GM18907 (cell line): ENCODE measurements around the gene MYH6.
"Not testable (repeated sequence)": the region's sequence is repeated elsewhere in the genome, so short reads cannot be mapped to it uniquely, and the experiment has no call there.

Experiments used
- ATAC-seq: cut with Tn5 transposase; IDR thresholded peaks from one replicate; pipeline ENCODE4 v1.9.1; 2021; ENCODE audit warnings: mild to moderate bottlenecking, moderate library complexity; ENCODE audit not compliant: unreplicated experiment

The MYH6 gene

DNA sequence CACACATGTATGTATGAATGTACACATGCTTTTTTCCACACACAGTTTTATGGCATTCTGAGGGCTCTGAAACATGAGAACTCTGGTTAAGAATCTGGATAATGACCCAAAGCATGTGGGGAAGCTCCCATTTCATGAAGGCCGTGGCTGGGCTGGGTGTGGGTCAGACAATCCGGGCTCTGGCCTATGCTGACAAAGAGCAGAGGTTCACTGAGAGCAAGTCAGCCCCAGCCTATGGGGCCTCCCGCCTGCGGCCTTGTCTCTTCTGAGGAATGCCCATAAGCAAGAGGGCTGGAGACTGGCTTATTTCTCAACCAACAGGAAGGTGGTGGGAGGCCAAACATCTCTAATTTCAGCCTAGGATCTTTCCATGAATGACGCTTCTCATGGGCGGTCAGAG lies 8.5 kb downstream of the MYH6 start:
- ATAC-seq, result no peak

GRCh38 chr14:23399136-23399535 lies 8.9 kb downstream of the MYH6 start:
- no peak for ATAC-seq

DNA sequence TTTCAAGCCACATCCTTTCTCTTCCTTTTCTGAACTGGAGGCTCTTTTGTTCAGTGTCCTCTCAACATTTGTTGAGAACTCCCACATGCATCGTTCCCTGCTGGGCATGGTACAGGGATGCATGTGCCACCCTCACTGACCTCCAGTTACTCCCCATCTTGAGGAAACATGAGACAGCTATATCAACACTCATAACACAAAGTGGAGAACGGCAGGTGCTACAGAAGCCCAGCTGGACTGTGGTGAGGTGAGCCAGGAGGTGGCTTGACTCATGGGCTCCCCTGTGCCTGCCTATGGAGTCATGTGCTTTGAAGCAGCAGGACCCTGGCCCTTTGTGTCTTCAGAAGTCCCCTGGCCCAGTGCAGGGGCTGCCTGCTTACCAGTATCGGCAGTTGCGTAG lies 9.7 kb downstream of the MYH6 start:
- no peak for ATAC-seq

GRCh38 chr14:23396781-23397407 lies 11.2 kb downstream of the MYH6 start:
- no peak for ATAC-seq

DNA sequence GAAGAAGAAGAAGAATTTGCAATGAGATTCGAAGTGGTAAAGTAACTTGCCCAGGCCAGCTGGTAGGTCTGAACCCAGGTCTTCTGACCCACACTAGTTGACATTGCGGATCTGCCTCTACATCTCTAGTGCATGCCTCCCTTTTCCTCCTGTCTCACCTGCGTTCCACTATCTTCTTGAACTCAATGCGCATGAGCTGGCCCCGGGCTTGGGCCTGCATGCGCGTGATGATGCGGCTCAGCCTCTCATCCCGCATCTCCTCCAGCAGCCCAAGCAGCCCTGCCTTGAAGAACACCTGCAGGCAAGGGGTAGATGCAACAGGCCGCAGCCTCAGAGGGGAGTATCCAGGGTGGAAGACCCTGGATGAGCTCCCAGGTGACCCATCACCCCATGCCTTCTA lies 11.9 kb downstream of the MYH6 start:
- no peak for ATAC-seq

GRCh38 chr14:23392613-23393012 lies 15.5 kb downstream of the MYH6 start:
- ATAC-seq, result no peak

- ATAC-seq, result not testable (repeated sequence)
Observed at GRCh38 chr14:23389871-23390270, 18.2 kb downstream of the MYH6 start.

DNA sequence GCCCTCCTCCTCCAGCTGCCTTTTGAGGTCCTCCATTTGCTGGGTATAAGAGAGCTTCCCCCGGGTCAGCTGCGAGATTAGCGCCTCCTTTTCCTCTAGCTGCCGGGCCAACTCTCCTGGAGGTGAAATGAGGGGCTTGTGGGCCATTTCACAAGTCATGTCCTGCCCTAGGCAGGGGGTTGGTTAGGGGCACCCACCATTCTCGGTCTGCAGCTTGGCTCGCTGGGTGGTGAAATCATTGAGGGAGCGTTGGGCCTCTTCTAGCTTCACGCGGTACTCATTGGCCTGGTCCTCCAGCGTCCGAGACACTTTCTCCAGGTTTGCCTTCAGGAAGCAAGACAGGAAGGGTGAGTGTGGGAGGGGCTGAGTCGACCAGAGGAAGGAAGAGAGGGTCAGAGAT lies 18.7 kb downstream of the MYH6 start:
- ATAC-seq, result no peak

- ATAC-seq, result no peak
Observed at GRCh38 chr14:23388996-23389395, 19.1 kb downstream of the MYH6 start.

- no peak for ATAC-seq
Observed at GRCh38 chr14:23387916-23388882, 19.9 kb downstream of the MYH6 start.

GRCh38 chr14:23386999-23387398 lies 21.1 kb downstream of the MYH6 start:
- no peak for ATAC-seq

- ATAC-seq, result not testable (repeated sequence)
Observed at GRCh38 chr14:23386266-23386657, 21.8 kb downstream of the MYH6 start.

DNA sequence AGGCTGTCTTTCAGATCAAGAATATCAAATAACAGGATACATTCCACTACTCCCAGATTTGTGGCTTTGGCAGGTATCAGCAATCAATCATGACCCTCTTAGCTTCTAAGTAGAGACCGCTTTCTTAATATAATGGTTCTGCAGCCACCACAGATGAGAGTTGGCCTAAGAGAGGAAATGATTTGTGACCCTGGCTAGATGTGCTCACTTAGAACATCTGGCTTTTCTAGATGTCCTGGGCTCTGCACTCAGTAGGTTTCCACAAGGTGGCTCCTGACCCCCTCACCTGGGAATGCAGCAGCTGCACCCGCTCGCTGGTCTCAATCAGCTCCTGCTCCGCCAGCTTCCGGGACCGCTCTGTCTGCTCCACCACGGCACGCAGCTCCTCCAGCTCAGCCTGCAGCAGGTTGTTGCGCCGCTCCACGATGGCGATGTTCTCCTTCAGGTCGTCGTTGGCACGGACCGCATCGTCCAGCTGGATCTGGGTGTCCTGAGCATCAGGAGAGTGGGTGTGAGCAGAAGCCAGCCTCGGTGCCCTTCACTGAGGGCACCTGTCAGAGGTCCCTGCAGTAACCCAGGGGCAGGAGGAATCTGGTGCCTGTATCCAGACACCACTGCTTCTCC lies 22.3 kb downstream of the MYH6 start:
- ATAC-seq, result no peak

- no peak for ATAC-seq
Observed at GRCh38 chr14:23385244-23385641, 22.8 kb downstream of the MYH6 start.

GRCh38 chr14:23384364-23385080 lies 23.6 kb downstream of the MYH6 start:
- ATAC-seq, result no peak

DNA sequence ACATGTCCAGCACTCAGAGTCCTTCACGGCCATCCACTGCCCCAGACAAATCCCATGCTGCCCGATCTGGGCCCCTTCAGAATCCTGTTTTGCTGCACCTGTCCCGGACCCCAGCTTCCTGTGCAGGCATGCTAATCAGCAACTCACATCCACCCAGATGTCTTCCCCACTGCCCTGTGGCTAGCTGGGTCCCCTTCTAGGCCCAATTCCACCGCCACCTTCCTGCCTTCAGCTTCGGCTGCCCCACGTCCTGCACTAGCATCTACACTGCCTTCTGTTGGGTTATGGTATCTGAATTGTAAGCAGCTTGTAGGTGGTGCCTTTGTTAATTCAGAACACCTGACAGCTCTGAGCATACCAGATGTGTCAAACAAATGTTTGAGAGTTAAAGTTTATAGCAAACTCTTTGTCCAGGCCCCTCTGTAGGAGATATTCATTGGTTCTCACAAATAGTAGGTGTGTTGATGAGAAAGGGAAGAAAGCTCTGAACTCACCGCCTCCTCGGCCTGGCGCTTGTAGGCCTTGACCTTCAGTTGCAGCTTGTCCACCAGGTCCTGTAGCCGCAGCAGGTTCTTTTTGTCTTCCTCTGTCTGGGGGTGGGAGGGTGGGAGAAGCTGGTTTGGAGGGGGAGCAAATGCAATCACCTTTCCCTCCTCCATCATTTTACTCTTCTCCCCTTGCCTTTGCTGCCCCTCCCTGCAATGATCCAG lies 25.2 kb downstream of the MYH6 start:
- ATAC-seq, result no peak

DNA sequence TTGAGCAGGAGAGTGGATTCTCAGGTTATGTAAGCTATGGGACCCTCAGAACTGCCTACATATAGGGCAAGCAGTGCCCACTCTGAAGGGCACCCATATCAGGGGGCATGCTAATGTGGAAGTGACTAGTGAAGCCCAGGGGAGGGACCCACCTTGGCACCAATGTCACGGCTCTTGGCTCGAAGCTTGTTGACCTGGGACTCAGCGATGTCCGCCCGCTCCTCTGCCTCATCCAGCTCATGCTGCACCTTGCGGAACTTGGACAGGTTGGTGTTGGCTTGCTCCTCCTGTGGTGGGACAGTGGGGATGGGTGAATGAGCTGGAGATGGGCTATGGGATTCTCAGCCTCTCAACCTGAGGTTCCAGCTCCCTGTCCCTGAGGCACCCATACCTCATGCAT lies 25.8 kb downstream of the MYH6 start:
- ATAC-seq, result no peak

GRCh38 chr14:23381871-23382270 lies 26.2 kb downstream of the MYH6 start:
- ATAC-seq, result no peak

- ATAC-seq, result no peak
Observed at GRCh38 chr14:23380976-23381375, 27.1 kb downstream of the MYH6 start.

- no peak for ATAC-seq
Observed at GRCh38 chr14:23380197-23380914, 27.7 kb downstream of the MYH6 start.
